PC-3 (cell line): ENCODE data around the gene THOC2. TPM values are rescaled to one million over a fixed set of nuclear protein-coding genes. Genes with fewer than 3 reads are reported as not detected.

Source experiments
- ATAC-seq: fragments of 200-7000 bp; cut with Tn5 transposase; 2 replicates; pipeline ENCODE4 v1.9.1; 2020; ENCODE audit warnings: mild to moderate bottlenecking, moderate library complexity
- BruUV-seq: library from RNA; stranded (reverse); fragments of 400-500 nt; replicated peaks from 2 replicates; lab custom pipeline; 2021; lab: Mats Ljungman, UMichigan
- CTCF ChIA-PET: fragments of 300-600 bp; sonication (Branson Sonifier 250); formaldehyde crosslinking; loops from one replicate; lab custom pipeline; 2022; ENCODE audit warnings: antibody characterized with exemption; lab: Charles Lee
- POLR2A ChIA-PET: fragments of 300-600 bp; sonication (Branson Sonifier 250); formaldehyde crosslinking; loops from one replicate; lab custom pipeline; 2022; ENCODE audit warnings: antibody characterized with exemption; ENCODE audit not compliant: unreplicated experiment; lab: Charles Lee
- DNase-seq: peaks from one replicate; pipeline ENCODE4 v3.0.0-alpha.2; 2015
- H2AFZ ChIP-seq: fragments of 300-600 bp; sonication (generic); 2 replicates; pipeline ENCODE4 v1.6.0; 2016; ENCODE audit warnings: antibody characterized with exemption, low read length
- H3F3A ChIP-seq: fragments of 300-600 bp; sonication (generic); one replicate; pipeline ENCODE4 v1.6.0; 2017; ENCODE audit warnings: antibody characterized with exemption, low read length, control low read depth, mild to moderate bottlenecking; ENCODE audit not compliant: unreplicated experiment
- H3K27ac ChIP-seq: fragments of 300-600 bp; sonication (generic); 2 replicates; pipeline ENCODE4 v1.5.1; 2016; ENCODE audit warnings: mild to moderate bottlenecking, low read length
- H3K27me3 ChIP-seq: fragments of 300-600 bp; sonication (generic); 2 replicates; pipeline ENCODE4 v1.6.1; 2016; ENCODE audit warnings: low read length, mixed read lengths
- H3K36me3 ChIP-seq: fragments of 300-600 bp; sonication (generic); 2 replicates; pipeline ENCODE4 v1.6.1; 2016; ENCODE audit warnings: low read depth, mixed run types, low read length, mixed read lengths
- H3K4me1 ChIP-seq: fragments of 300-600 bp; sonication (generic); 2 replicates; pipeline ENCODE4 v1.5.1; 2016; ENCODE audit warnings: low read length; ENCODE audit not compliant: insufficient read depth
- H3K4me2 ChIP-seq: fragments of 300-600 bp; sonication (generic); 2 replicates; pipeline ENCODE4 v1.6.0; 2016; ENCODE audit warnings: low read length
- H3K4me3 ChIP-seq: fragments of 300-600 bp; sonication (generic); 2 replicates; pipeline ENCODE4 v1.5.1; 2016; ENCODE audit warnings: mild to moderate bottlenecking, low read length, mixed read lengths
- H3K79me2 ChIP-seq: fragments of 300-600 bp; sonication (generic); 2 replicates; pipeline ENCODE4 v1.6.1; 2017; ENCODE audit warnings: low read length, mixed read lengths
- H3K9ac ChIP-seq: fragments of 300-600 bp; sonication (generic); 2 replicates; pipeline ENCODE4 v1.6.0; 2016; ENCODE audit warnings: mild to moderate bottlenecking, low read length
- H3K9me2 ChIP-seq: fragments of 300-600 bp; sonication (generic); replicated peaks from 2 replicates; pipeline ENCODE4 v1.6.1; 2016; ENCODE audit warnings: mixed run types, low read length, mixed read lengths
- H3K9me3 ChIP-seq: fragments of 300-600 bp; sonication (generic); 2 replicates; pipeline ENCODE4 v1.6.1; 2016; ENCODE audit warnings: low read length, mixed read lengths
- H4K20me1 ChIP-seq: fragments of 300-600 bp; sonication (generic); 2 replicates; pipeline ENCODE4 v1.6.1; 2016; ENCODE audit warnings: low read length, mixed read lengths
- EZH2 ChIP-seq: fragments of 300-600 bp; sonication (generic); IDR thresholded peaks from one replicate; pipeline ENCODE4 v1.6.1; 2017; ENCODE audit warnings: antibody characterized with exemption, mild to moderate bottlenecking, low read length; ENCODE audit not compliant: unreplicated experiment
- EZH2phosphoT487 ChIP-seq: fragments of 300-600 bp; sonication (generic); IDR thresholded peaks from 2 replicates; pipeline ENCODE4 v1.6.1; 2018; ENCODE audit warnings: mild to moderate bottlenecking, antibody characterized with exemption, low read length, borderline replicate concordance
- intact Hi-C: fragments of 100-400 bp; cut with micrococcal nuclease; formaldehyde crosslinking; loops from 2 replicates; pipeline ENCODE4 v1.9.0; 2023
- total RNA-seq: library from RNA; depleted of rRNA; stranded (reverse); fragments of >200 nt; gene quantifications from 2 replicates; pipeline ENCODE4 v1.2.3, GENCODE V29; 2014
- TF ChIP-seq, protein P1 (sequence below): fragments of 300-600 bp; sonication (generic); conservative IDR thresholded peaks from 2 replicates; pipeline ENCODE4 v1.5.1; 2017; ENCODE audit warnings: antibody characterized with exemption, low read depth, mild to moderate bottlenecking, low read length

The THOC2 gene
- total RNA-seq, 1 experiment from 2014 or later: 69.1 TPM

- Histone ChIP-seq H3K4me1 (peaks cover 25% of the 10 kb centered on the region), H3K27ac (peak overlapping the region; percentile 51; the same call in 1 of the 2 replicates), H3K9me3 (no peaks in the 10 kb centered on the region), H3K4me3 (no peak overlapping the region), H3K9ac (no peak overlapping the region), H3K36me3 (peaks cover 9% of the 10 kb centered on the region; the same call in 1 of the 2 replicates), H3F3A (no peaks in the 10 kb centered on the region), H3K9me2 (no peaks in the 10 kb centered on the region), H3K4me2 (no peak overlapping the region), H3K79me2 (peaks cover 5% of the 10 kb centered on the region; the same call in 1 of the 2 replicates), H4K20me1 (0 out of 2 replicates have a peak, but pooled peaks cover 11% of the 10 kb centered on the region), H3K27me3 (no peaks in the 10 kb centered on the region), H2AFZ (no peak overlapping the region)
- ATAC-seq (peak; percentile 51), DNase-seq (no peak)
- intact Hi-C loops: loop anchor here (5.0 kb wide), 1 partner anchor 37 kb away; the partner anchor contains the start of gene THOC2
- ChIA-PET POLR2A (no interaction called here), CTCF (no interaction called here)
- TF ChIP-seq EZH2: no peak
- TF ChIP-seq, protein P1, sequence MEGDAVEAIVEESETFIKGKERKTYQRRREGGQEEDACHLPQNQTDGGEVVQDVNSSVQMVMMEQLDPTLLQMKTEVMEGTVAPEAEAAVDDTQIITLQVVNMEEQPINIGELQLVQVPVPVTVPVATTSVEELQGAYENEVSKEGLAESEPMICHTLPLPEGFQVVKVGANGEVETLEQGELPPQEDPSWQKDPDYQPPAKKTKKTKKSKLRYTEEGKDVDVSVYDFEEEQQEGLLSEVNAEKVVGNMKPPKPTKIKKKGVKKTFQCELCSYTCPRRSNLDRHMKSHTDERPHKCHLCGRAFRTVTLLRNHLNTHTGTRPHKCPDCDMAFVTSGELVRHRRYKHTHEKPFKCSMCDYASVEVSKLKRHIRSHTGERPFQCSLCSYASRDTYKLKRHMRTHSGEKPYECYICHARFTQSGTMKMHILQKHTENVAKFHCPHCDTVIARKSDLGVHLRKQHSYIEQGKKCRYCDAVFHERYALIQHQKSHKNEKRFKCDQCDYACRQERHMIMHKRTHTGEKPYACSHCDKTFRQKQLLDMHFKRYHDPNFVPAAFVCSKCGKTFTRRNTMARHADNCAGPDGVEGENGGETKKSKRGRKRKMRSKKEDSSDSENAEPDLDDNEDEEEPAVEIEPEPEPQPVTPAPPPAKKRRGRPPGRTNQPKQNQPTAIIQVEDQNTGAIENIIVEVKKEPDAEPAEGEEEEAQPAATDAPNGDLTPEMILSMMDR: no peak
- BruUV-seq: no TSS peak
Measured at GRCh38 chrX:123695242-123695641, 37.6 kb downstream of the THOC2 start.

- no TSS peak for BruUV-seq
- H2AFZ ChIP-seq: no peak overlapping the region
- CTCF ChIA-PET: no interaction called here
Measured at GRCh38 chrX:123691776-123692175, 41.1 kb downstream of the THOC2 start.

DNA sequence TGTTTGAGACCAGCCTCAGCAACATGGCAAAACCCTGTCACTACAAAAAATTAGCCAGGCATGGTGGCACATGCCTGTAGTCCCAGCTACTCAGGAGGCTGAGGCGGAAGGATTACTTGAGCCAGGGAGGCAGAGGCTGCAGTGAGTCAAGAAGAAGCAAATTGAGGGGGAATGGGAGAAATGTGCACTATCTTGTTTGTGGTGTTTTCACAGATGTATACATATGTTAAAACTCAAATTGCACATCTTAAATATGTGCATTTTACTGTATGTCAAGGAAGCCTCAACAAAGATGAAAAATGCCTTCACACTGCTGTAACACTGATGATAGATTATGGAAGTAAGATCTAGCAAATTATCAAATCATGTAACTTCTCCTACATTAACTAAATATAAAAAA, 44.3 kb downstream of the THOC2 start:
- ATAC-seq (no peak), DNase-seq (no peak)
- TF ChIP-seq EZH2 (no peak), EZH2phosphoT487 (no peak)
- TF ChIP-seq, protein P1: no peak
- Histone ChIP-seq H4K20me1 (no peaks in the 10 kb centered on the region), H3K36me3 (peaks cover 9% of the 10 kb centered on the region; the same call in 1 of the 2 replicates), H3F3A (no peaks in the 10 kb centered on the region), H3K27ac (no peak overlapping the region), H3K4me2 (no peak overlapping the region), H3K27me3 (no peaks in the 10 kb centered on the region), H3K4me1 (no peaks in the 10 kb centered on the region), H3K4me3 (no peak overlapping the region), H2AFZ (no peak overlapping the region), H3K9ac (no peak overlapping the region), H3K79me2 (no peaks in the 10 kb centered on the region), H3K9me2 (no peaks in the 10 kb centered on the region), H3K9me3 (no peaks in the 10 kb centered on the region)
- intact Hi-C loops: no loop called here
- no TSS peak for BruUV-seq
- ChIA-PET CTCF (no interaction called here), POLR2A (no interaction called here)

More at GRCh38 chrX:123691776-123692175, 41.1 kb downstream of the THOC2 start:
- TF ChIP-seq EZH2phosphoT487: no peak
- TF ChIP-seq, protein P1: no peak
- no peak for TF ChIP-seq EZH2
- H3K4me3 ChIP-seq: no peak overlapping the region
- no peaks in the 10 kb centered on the region for H3K9me2 ChIP-seq
- peaks cover 10% of the 10 kb centered on the region; the same call in 1 of the 2 replicates for H3K36me3 ChIP-seq
- 0 out of 2 replicates have a peak, but pooled peaks cover 11% of the 10 kb centered on the region for H4K20me1 ChIP-seq
- POLR2A ChIA-PET: no interaction called here
- H3K9me3 ChIP-seq: no peaks in the 10 kb centered on the region
- H3K4me2 ChIP-seq: no peak overlapping the region
- intact Hi-C loops: no loop called here
- no peak overlapping the region for H3K9ac ChIP-seq
- no peaks in the 10 kb centered on the region for H3K27me3 ChIP-seq
- ATAC-seq (no peak), DNase-seq (no peak)
- no peak overlapping the region for H3K27ac ChIP-seq
- peaks cover 5% of the 10 kb centered on the region; the same call in 1 of the 2 replicates for H3K79me2 ChIP-seq
- no peaks in the 10 kb centered on the region for H3F3A ChIP-seq
- H3K4me1 ChIP-seq: peaks cover 14% of the 10 kb centered on the region
